Measurements from ENCODE around the gene LRRC55.

Gene LRRC55

DNA sequence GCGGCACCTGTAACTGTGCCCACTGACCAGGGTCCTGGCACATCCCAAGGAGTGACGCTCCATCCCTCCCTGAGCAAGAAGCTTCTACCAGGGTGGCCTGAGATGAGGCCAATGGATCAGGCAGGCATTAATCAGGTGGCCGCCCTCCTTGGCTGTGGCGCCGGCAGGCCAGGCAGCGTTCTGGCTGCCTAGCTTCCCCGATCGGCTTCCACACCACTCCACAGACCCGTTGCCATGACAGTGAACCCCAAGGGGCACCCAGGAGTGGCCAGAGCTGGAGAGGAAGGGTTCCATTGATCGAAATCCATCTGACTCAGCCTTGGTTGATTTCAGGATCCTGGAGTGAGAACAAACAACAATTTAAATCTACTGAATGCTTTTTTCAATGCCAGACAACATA is 20.5 kb downstream of the LRRC55 start:
- no peak for DNase-seq

- DNase-seq = no peak
Measured at GRCh38 chr11:57203359-57203758, 21.6 kb downstream of the LRRC55 start.

- no peak for DNase-seq
Measured at GRCh38 chr11:57203882-57204480, 22.2 kb downstream of the LRRC55 start.

GRCh38 chr11:57205041-57205641 is 23.4 kb downstream of the LRRC55 start:
- no peak for DNase-seq

DNA sequence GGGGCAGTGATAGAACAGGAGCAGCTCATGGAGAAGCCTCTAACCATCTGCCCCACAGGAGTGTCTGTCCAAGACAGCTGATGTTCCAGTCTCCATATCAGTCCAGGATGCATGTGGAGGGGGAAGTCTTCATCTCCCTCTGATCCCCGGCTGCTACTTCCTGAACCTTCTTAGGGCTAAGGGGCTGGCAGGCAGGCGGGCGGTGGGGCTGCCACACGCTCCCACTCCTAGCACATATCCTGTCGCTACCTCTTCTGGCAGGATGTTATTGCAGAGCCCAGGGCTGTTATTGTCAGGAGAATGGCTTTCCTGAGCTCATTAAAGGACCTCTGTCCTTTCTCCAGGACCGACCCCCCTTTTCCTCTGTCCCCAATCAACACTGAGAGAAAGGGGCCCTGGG is 25.4 kb downstream of the LRRC55 start:
- DNase-seq = no peak

DNA sequence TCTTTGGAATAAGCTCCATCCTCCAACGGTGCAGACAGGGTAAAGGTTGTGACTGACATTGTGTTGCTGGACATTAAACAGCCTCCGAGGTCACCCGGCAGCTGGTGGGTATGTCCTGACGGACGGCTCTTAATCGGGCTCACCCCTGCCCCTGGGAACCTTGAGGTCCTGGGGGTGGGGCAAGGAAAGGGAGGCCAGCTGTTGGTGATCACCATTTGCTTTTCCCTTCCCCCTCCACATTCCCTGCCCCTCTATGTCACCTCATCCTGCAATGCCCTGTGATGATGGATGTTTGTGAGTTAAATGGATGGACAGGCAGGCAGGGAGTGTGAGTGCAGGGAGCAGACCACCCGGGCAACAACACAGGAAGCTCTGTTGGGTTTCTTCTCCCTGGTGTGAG is 29.0 kb downstream of the LRRC55 start:
- peak; percentile 31 for DNase-seq

- peak; percentile 63 for DNase-seq
Measured at GRCh38 chr11:57213342-57214097, 31.8 kb downstream of the LRRC55 start.

GRCh38 chr11:57214098-57214417 is 32.3 kb downstream of the LRRC55 start:
- DNase-seq = no peak

- DNase-seq = no peak
Measured at GRCh38 chr11:57214494-57214893, 32.7 kb downstream of the LRRC55 start.

GRCh38 chr11:57216463-57216862 is 34.7 kb downstream of the LRRC55 start:
- DNase-seq = no peak

GRCh38 chr11:57217053-57217452 is 35.3 kb downstream of the LRRC55 start:
- DNase-seq = no peak

DNA sequence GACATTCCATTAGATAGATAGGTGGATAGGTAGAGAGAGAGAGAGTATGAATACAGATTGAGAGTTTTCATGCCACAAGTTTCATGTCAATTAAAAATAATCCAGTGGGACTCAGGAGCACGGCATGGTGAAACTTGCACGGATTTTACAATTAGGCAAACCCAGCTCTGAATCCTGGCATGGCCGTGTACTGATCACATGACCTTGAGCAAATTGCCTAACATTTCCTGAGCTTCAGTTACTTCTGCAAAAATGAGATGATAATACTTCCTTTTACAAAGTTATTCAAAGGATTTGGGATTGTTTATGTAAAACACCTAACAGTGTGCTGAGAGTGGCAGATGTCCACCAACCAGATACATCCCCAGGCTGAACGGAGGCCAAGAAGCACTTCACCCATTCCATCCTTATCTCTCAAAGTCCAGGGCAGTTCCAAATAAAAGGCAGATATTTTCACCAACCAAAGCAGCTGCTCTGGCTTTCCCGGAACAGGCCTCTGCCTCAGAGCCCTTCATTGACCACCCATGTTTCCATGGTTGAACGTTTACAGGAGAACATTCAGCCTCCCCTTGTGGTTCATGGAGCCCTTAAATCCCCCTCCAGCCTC is 37.4 kb downstream of the LRRC55 start:
- DNase-seq = no peak

GRCh38 chr11:57222239-57222638 is 40.5 kb downstream of the LRRC55 start:
- DNase-seq = no peak

DNA sequence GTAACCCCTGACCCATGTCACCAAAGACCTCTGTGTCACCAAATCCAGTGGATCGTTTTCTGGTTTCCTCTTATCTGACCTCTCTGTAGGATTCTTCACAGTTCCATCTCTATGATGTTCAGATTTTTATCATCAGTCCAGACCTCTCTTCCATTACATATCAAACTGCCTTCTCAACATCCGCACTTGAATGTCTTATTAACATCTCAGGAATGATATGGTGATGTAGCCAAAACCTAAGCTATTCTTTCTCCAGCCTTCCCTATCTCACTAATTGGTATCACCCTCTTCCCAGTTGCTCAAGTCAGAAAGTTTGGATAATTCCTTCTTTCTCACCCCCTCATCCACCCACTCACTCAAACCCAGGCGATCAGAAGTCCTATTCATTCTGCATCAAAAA is 41.8 kb downstream of the LRRC55 start:
- DNase-seq = no peak

DNA sequence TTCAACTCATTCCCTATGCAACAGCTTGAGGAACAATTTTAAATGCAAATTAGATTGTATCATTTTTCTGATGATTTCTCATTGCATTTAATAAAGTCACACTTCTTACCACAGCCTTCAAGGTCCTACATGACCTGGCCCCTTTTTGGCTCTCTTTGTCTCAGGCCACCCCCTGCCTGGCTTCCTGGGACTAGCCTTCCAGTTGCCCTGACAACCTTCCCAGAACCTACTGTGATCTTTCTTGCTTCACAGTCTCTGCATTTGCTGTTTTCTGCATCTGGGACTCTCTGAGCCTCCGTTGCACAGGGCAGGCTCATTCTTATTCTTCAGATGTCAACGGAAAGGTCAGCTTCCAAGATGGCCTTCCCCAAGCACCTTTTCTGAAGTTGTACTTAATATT is 42.4 kb downstream of the LRRC55 start:
- no peak for DNase-seq

GRCh38 chr11:57224537-57224936 is 42.8 kb downstream of the LRRC55 start:
- no peak for DNase-seq

DNA sequence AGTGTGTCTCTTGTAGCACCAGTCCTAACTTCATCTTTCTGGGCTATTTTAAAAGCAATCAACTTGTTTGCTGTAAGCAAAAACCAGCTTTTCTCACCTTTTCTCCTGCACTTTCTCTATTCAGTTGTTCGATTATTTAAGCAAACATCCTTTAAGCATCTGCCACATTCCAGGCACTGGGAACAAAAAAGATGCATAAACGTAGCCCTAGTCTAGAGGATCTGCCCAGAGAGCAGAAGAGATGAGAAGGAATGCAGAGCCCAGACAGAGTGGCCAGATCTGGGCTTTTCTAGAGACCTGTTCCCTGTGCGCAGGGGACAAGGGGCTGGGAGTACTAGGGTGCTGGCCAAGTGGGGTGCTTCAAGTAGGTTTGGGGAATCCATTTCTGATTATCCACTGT is 46.8 kb downstream of the LRRC55 start:
- no peak for DNase-seq

- DNase-seq = no peak
Measured at GRCh38 chr11:57230316-57230715, 48.6 kb downstream of the LRRC55 start.

DNA sequence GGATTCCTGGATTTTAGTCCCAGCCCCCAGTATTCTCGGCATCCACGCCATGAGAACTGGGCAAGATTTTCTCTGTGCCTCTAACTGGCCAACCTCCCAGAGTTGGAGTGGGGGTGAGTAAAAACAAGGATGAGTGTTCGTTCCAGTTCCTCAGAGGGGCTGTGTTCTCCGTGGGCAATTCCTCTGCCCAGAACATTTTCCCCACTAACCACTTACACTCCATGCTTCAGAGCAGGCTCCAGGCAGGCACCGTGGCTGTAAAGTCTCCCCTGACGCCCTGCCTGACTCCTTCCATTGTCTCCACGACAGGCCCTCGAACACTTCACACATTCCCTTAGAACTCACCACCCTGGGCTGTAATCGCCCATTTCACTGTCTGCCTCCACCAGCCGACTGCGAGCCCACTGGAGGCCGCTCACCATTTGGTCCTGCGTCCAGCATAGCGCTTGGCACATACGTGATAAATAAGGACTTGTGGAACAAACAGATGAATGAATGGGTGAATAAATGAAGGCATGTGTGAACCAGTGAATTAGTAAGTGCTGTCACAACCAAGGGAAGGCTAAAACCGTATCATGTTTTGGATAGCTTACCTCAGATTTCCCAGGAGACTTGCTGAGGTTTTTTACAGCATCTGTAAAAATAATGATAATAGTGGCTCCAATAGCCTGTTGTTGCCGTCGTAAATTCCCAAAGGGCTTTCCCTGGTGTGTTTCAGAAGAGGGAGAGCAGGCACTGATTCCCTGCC is 49.2 kb downstream of the LRRC55 start:
- no peak for DNase-seq

DNA sequence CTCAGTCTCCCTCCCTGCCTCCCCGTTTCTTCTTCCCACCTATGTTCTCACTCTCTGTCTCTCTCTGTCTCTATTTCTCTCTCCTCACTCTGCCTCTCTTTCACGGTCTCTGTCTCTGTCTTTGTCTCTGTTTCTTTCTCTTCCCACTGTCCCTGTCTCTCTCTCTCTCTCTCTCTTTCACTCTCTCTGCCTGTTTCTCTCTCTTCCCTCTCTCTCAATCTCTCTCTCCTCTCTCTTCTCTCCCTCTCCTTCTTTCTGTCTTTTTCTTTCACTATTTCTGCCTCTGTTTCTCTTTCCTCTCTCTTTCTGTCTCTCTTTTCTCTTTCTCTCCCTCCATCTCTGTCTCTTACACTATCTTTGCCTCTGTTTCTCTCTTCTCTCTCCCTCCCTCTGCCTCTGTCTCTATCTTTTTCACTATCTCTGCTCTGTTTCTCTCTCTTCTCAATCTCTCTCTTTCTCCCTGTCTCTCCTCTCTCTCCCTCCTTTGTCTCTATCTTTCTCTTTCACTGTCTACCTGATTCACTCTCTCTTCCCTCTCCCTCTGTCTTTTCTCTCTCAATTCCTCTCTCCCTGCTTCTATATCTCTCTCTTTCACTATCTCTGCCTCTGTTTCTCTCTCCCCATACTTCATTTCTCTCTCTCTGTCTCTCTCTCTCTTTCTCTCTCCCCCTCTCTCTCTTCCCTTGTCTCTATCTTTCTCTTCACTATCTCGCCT is 49.9 kb downstream of the LRRC55 start:
- DNase-seq = no peak

DNA sequence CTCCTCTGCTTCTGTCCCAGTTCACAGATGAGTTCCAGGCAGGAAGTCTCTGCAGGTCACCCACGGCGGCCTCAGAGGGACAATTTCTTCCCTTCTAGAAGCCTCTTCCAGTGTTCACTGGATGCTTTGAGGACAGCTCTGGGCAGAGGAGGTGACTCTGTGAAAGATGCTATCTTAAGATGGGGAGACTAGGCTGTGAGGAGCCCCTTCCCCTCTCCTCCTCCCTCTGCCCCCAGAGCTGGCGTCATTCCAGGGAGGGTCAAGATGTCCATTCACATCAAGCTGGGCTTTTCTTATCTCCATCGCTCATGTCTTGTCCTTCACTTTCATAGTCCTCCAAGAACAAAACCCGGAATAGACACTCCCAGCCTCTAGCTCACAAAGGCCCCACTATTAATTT is 51.9 kb downstream of the LRRC55 start:
- DNase-seq = no peak

Data from right kidney (tissue), 1 donor.